Posterior vena cava (tissue), 2 donors: ENCODE data around the gene STK24. TPM values are rescaled to one million over a fixed set of nuclear protein-coding genes. Genes with fewer than 3 reads are reported as not detected.
A peak's percentile ranks its signal among the peaks of the same experiment; 100 is the strongest.

ENCODE experiments used
- DNase-seq: peaks from one replicate; pipeline ENCODE4 v3.0.0-alpha.2; 2020; ENCODE audit warnings: low spot score
- intact Hi-C, 2 donors: fragments of 100-400 bp; cut with DNase I; formaldehyde crosslinking; loops; one replicate each; pipeline versions ENCODE4 v1.14.1 to v1.14.2; 2022 to 2023
- total RNA-seq, 2 donors: library from RNA; stranded (reverse); fragmentation: NEBNext Ultra II Directional; extraction: Animal tissue kit (Norgen Biotek cat#: 25700); gene quantifications; one replicate each; pipeline ENCODE4 v1.2.1, GENCODE V29; 2021
- donor health status: DM: yes; HTN: yes; CAD: no.
- donor health status: DM: yes; HTN: yes; CAD: no.

STK24 gene
- total RNA-seq, 2 donors from 2014 or later = 57.3 to 62.6 TPM

DNA sequence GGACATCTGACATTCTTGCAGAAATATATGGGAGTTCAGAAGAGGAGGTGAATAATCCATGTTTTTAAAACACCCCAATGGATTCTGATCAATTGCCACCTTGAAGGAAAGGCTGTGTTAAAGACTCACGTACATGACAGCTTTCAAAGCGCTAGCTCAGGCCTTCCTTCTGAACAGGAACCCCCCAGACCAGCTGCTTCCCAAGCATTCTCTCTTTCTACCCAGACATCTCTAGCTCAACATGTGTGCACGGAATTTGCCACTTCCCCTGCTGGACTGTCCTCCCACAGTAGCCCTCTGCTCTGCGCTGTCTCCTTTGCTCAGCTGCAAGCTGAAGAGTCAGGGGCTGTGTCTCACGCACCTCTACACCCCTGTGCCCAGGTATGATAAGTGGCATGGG lies 54.5 kb downstream of the STK24 start:
- DNase-seq = no peak
- intact Hi-C loops = no loop called here

DNA sequence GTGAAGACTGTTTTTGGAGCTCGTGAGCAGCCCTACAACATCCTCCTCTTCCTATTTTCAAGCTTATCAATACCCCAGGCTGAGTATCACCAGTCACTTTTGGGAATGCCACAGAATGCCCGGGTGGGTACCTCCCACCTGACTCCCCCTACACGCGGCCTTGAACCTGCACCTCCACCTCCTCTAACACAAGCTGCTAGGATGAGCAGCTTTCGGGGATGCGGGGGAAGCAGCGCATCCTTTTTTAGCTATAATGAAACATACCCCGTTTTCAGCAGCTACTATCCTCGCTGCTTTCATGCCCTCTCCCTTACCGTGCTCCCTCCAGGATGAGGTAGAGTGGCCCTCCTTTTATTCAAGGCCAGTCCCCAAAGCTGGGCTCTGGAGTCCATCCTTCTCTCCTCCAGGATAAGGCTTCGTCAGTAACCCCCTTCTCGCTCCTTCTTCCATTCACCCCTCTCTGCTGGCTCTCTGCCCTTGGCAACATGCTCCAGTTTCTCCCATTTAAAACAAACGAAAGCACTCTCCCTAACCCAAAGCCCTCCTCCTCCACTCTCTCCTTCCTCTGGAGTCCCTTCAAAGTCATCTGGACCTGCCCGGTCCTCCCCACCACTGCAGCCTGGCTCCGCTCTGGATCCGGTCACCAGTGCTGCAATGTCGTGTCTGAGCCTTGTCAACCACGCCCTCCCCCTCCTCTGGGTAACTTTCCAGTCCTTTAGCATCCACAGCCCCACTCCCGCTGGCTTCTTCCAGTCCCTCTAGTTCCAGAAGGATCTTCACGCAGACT lies 55.3 kb downstream of the STK24 start:
- intact Hi-C loops = no loop called here
- DNase-seq = no peak

- no peak for DNase-seq
- intact Hi-C loops = no loop called here
These were observed 56.0 kb downstream of the STK24 start for GRCh38 chr13:98520674-98521449.

DNA sequence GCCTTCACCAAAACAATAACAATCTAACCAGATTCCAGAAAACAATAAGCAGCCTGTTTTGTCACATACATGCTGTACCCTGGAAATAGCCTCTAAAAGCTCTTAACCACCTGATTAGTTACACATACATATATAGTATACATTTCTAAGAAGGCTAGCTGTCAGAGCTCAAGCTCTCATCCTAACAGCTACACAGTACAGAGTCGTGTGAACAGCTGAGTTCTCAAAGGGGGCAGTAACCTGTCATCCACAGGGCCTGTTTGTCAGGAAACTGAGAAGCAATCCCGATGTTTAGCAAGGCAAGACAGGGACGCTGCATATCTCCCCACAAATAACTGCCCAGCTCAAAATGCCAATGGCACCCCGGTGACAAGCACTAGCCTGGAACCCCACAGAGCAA lies 56.9 kb downstream of the STK24 start:
- intact Hi-C loops = no loop called here
- DNase-seq = no peak

GRCh38 chr13:98517576-98518310 lies 59.2 kb downstream of the STK24 start:
- no peak for DNase-seq
- intact Hi-C loops = no loop called here

DNA sequence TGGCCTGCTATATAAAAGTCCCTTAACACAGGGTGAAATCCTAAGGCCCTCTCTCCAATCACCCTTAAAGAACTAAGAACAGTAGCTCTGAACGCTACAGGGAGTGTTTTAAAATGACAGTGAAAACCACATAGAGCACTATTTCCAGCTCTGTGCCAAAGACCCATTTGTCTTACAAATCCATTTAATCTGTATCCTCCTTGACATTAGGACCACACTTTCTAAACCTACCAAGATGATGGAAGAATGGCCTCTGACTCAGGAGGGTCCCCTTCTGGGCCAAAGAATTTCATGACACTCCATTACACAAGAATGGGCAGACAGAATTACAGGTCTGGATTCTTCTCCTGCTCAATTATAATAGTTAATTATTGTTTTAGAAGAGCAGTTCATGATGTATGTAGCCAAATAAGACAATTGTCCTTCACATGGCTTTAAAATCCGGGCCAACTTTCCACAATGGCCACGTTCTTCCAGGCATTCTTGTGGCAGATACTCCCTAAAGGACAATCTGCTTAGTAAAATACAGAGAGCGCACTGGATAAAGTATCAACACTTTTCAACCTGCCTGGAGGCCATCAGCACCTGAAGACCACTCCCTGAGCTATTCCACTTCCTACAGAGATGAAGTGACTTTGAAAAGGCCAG lies 61.0 kb downstream of the STK24 start:
- intact Hi-C loops = no loop called here
- DNase-seq = no peak

GRCh38 chr13:98514288-98514687 lies 62.6 kb downstream of the STK24 start:
- no peak for DNase-seq
- intact Hi-C loops = no loop called here

- intact Hi-C loops = no loop called here
- no peak for DNase-seq
These were observed 63.1 kb downstream of the STK24 start for GRCh38 chr13:98513837-98514236.

DNA sequence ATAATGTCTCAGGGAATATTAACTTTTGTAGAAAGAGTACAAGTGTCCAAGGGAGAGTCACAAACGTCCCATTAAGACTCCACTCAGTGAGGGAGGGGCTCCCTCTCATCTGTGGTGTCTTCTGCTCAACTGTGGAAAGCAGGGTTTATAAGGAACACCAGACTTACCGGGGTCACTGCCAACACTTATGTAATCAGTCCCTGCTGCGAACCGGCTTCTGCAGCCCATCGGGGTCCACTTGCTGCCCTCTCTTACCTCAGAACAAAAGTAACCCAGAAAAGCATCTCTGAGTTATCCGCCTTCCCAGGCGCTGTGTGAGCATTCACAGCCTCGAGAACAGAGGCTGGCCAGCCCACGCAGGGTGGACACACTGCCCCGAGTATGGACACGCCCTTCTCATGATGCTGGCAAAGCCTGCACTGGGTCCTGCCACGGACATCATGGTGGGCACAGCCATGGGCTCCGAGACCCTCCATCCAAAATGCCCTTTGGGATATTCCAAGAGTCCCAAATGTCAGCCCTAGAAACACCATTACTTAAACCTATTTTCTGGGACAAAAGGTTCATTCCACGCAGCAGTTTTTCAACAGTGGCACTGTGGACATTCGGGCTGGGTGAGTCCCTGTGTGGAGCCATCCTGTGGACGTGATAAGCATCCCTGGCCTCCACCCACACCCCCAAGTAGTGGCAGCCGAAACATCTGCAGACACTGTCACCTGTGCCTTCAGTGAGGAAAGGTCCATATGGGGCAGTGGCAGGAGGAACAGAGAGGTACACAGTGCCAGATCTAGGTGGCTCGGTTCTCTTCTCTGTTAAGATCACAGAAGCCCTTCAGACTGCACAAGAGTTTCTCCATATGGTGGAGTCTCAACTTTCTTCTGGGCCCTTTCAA lies 63.9 kb downstream of the STK24 start:
- intact Hi-C loops = no loop called here
- DNase-seq = no peak

GRCh38 chr13:98511435-98511834 lies 65.5 kb downstream of the STK24 start:
- no peak for DNase-seq
- intact Hi-C loops = no loop called here

GRCh38 chr13:98510156-98510509 lies 66.8 kb downstream of the STK24 start:
- intact Hi-C loops = no loop called here
- DNase-seq = no peak

DNA sequence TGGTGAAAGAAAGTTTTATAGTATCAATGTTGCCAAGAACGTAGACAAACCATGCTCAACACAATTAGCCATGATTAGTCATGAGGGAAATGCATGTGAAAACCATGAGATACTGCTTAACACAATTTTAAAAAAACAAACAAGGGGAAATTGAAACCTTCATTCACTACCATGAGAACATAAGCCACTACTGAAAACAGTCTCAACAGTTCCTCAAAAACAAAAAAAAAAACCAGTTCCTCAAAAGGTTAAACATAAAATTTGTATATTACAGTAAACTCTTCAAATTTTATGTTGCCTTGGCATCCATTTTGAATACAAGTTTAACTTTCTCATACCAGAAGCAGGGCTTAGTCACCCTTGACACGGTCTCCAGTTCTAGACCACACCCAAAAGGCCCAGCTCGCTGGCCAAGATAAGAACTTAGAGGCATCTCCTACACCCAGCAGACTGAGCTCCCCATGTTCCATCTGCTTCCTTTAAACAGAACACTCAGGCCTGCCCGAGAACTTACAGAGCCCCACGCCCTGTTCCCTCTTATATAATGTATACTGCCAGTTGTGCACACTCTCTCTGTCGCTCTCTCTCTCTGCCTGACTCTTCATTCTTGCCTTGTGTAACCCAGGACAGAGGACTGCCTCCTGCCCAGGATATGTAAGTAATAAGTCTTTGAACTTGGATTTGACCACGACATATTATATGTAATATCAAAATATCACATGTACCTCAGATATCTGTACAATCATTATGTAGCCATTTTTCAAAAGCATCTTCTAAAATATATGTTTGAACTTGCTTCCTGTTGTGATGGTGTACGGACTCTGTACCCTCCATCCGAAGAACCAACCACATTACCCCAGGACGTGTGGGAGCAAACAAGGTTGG lies 67.4 kb downstream of the STK24 start:
- DNase-seq = peak; percentile 92
- intact Hi-C loops = loop anchor here in 1 of 2 donors (10.0 kb wide), 1 partner anchor 65 kb away; the partner anchor contains the start of gene STK24

GRCh38 chr13:98508685-98509084 lies 68.2 kb downstream of the STK24 start:
- no peak for DNase-seq
- intact Hi-C loops = loop anchor here in 1 of 2 donors (10.0 kb wide), 1 partner anchor 66 kb away; the partner anchor contains the start of gene STK24

DNA sequence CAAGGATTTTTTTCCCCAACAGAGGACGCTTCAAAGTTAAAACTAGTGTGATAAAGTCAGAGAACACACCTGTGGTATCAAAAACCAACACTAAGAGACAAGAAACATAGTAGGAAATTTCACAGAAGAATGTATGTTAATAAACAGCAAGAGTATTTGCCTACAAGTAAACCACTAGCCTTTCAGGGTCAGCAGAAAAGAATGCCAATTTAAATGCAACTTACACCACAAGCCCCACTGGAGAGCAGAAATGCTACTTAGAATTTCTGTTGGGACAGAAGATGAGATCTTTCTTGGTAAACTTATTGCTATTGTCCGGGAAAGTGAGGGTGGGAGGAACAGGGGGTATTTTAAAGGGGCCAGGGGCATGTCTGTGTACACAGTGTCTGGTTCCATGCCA lies 68.6 kb downstream of the STK24 start:
- intact Hi-C loops = loop anchor here in 1 of 2 donors (10.0 kb wide), 1 partner anchor 67 kb away; the partner anchor contains the start of gene STK24
- DNase-seq = no peak

DNA sequence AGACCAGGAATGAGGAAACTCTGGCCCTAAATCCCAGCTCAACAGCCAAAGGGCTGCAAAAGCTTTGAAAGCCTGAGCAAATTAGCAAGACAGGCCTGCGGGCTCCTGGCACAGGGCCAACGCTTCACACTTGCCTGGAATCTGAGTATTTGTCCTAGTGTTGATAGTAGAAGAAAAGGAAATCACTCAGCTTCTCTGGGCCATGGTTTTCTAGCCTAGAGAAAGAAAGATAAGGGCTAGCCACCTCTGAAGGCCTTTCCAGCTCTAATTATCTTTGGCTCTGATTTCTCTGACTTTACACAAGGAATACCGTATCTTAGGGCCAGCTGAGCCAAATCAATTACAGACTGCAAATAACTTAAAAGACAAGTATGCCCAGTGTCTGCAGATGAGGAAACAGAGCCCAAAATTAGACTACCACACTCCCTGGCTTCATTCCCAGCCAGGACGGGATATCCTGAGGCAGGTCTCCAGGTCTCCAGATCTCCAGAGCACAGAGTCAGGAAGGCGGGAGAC lies 69.6 kb downstream of the STK24 start:
- DNase-seq = peak; percentile 90
- intact Hi-C loops = loop anchor here in 1 of 2 donors (1.0 to 10.0 kb wide), 2 partner anchors 28 to 67 kb away; partner anchors contain the start of gene STK24

GRCh38 chr13:98506728-98507230 lies 70.1 kb downstream of the STK24 start:
- intact Hi-C loops = loop anchor here in 1 of 2 donors (1.0 to 10.0 kb wide), 2 partner anchors 29 to 68 kb away; partner anchors contain the start of gene STK24
- no peak for DNase-seq

GRCh38 chr13:98506322-98506721 lies 70.6 kb downstream of the STK24 start:
- no peak for DNase-seq
- intact Hi-C loops = loop anchor here in 1 of 2 donors (10.0 kb wide), 1 partner anchor 68 kb away; the partner anchor contains the start of gene STK24
